HG02938 (cell line): ENCODE measurements around the gene ZBTB24.
"Not testable (repeated sequence)": the region's sequence is repeated elsewhere in the genome, so short reads cannot be mapped to it uniquely, and the experiment has no call there.

Experiments used
- ATAC-seq: cut with Tn5 transposase; IDR thresholded peaks from one replicate; pipeline ENCODE4 v1.9.1; 2021; ENCODE audit warnings: mild to moderate bottlenecking, moderate library complexity; ENCODE audit not compliant: unreplicated experiment

Gene ZBTB24

GRCh38 chr6:109482905-109483734 lies at the start of gene ZBTB24:
TSS of gene ZBTB24 (minus strand) at chr6:109483219. CDS start at chr6:109482026, 1,193 bp downstream.
- peak; percentile 76 for ATAC-seq

DNA sequence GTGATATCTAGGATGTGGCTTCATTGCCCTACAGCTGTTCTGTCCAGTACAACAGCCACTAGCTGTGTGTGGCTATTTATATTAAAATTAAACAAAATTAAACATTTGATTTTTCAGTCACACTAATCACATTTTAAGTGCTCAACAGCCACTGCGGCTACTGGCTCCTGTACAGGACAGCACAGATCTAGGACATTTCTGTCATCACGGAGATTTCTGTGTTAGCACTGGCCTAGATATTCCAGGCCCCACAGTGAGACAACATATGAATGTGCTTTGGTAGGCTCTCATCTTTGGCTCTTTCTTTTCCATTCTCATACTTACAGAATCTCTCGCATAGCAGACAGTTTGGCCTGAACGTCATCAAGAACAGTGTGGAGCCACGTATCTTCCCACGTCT lies 48.4 kb upstream of the ZBTB24 start:
- ATAC-seq, result no peak

DNA sequence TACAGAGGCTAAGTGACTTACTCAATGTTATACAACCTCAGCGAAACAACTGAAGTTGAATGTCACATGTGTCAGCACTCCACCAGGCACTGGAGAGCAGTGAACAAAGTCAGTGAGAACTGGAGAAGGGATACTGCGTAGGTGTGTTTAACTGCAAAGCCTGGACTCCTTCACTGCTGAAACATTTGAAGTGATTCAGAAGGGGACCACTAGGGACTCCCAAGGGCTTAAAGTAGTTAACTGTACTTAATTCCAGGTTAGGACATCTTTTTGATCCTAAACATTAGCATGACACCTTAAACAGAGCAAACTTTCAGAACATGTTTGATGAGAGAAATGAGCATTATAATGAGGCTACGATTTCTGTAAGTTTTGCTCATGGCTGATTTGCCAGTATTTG lies 45.0 kb upstream of the ZBTB24 start:
- ATAC-seq, result no peak

DNA sequence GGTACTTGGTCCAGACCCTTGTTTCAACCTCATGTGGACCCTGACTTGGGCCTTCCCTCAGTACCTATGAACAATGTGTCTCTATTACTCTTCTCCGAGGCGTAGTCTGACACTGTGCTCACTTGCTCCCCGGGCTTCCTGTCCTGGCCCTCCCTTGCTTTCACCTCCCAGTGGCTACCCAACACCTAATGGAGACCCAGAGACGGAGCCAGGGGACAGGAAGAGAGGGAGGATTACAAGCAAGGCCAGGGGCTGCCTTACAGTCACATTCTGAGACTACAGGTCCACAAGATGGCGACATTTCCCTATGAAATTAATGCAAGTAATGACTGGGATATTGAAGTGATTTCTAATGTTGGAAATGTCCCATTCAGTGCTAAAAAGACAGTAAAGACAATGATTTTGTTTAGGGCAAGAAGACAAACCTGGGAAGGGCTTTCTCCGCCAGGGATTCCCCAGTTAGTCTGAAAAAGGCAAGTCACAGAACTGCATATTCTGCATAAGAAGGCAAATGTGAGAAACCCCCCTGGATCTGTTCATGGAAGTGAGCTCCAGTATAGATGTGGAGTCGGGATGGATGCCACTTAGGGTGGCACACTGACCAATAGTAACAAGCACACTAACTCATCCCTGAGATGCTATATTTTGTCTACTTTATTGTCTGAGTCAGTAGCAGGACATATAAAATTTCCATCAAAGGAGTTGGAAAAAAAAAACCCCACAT lies 44.0 kb upstream of the ZBTB24 start:
- no peak for ATAC-seq

- no peak for ATAC-seq
Observed at GRCh38 chr6:109524129-109524528, 41.1 kb upstream of the ZBTB24 start.

- ATAC-seq, result no peak
Observed at GRCh38 chr6:109523478-109523877, 40.5 kb upstream of the ZBTB24 start.

GRCh38 chr6:109521080-109521479 lies 38.1 kb upstream of the ZBTB24 start:
- no peak for ATAC-seq

- not testable (repeated sequence) for ATAC-seq
Observed at GRCh38 chr6:109519647-109520046, 36.6 kb upstream of the ZBTB24 start.

DNA sequence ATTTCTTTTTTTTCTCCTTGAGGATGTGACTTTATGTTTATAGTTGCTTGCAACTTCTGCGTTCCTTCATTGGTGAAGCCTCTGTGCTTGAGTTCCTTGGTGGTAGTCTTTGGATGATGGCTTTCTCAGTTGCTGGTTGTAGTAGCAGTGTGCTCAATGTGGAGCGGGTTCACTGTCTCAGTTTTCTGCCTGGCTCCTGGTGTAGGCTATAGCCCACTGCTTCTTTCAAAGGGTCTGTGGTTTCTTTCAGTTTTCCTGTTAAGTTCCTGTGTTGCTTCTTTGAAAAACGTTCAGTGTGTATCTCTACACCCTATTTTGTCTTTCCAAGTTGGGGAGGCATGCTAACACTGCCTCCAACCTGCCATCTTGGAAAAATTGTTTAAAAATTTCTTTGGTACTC lies 33.9 kb upstream of the ZBTB24 start:
- ATAC-seq, result no peak

- no peak for ATAC-seq
Observed at GRCh38 chr6:109515781-109516409, 32.9 kb upstream of the ZBTB24 start.

DNA sequence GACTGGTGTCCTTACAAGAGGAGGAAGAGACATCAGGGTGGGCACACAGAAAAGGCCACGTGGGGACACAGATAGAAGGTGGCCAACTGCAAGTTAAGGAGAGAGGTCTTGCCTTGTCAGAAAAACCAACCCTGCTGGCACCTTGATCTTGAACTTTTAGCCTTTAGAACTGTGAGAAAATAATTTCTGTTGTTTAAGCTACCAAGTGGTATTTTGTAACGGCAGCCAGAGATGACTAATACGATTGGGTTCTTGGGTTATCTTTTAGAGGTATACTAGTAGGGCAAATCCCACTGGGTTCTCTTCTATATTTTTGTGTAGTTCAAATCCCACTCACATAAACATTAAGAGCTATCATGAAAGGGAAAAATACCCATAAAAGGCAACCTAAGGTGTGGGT lies 31.9 kb upstream of the ZBTB24 start:
- ATAC-seq, result no peak

- ATAC-seq, result no peak
Observed at GRCh38 chr6:109513571-109514071, 30.6 kb upstream of the ZBTB24 start.

DNA sequence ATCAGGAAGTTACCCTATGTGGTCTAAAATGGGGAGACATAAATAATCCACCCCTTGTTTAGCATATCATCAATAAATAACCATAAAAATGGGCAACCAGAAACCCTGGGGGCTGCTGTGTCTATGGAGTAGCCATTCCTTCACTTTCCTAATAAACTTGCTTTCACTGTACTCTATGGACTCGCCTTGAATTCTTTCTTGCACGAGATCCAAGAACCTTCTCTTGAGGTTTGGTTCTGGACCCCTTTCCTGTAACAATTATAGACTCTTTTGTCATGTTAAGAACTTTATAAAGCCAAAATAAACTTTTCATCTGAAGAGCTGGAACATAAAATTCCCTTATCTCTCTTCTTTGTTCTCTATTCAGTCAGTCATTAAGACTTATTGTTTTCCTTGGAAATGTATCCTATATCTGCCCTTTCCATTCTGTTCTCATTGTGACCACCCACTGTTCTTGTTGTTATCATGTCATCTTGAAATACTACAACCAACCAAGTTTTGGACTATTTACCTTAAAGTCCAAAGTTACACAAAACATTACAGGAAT lies 29.3 kb upstream of the ZBTB24 start:
- ATAC-seq, result no peak

DNA sequence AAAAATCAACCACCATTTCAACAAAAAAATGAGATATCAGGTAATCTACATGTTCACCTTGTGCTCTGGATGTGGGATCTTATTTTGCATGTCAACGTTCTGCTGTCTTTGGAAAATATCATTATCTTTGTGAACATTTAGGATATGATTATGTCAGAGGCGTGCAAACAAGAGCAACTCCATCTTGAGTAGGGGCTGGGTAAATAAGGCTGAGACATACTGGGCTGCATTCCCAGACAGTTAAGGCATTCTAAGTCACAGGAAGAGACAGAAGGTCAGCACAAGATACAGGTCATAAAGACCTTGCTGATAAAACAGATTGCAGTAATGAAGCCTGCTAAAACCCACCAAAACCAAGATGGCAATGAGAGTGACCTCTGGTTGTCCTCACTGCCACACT lies 28.8 kb upstream of the ZBTB24 start:
- ATAC-seq, result no peak

GRCh38 chr6:109510358-109510757 lies 27.3 kb upstream of the ZBTB24 start:
- ATAC-seq, result no peak

DNA sequence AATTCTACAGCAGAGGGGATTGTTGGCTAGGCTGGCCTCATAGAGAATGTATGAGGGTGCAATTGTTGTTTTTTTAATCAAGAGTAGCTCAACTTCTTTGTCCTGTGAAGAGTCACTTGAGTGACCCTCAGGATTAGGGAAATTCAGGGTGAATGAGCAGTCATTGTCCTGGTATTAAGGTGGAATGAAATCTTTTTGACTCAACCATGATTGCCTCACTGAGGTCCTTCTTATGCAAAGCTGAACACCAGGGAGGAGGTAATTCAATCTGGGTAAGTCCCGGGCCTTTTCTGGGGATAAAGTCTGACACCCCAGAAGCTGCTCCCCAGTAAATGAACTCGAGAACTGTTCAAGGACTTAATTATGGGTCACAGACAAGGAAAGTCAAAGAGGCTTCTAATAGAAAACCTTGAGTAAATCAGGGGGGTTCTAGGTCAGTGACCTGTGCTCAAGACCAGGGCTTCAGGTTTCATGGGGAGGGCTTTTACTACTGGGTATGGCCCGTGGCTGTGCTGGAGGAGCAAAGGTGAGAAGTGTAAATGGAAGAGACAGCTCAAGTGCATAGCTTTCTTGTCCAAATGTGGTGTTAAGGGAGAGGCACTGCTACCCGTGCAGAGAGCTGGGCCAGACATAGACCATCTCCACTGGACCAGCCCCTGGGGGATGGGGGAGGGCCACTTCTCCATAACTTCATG lies 25.3 kb upstream of the ZBTB24 start:
- no peak for ATAC-seq

DNA sequence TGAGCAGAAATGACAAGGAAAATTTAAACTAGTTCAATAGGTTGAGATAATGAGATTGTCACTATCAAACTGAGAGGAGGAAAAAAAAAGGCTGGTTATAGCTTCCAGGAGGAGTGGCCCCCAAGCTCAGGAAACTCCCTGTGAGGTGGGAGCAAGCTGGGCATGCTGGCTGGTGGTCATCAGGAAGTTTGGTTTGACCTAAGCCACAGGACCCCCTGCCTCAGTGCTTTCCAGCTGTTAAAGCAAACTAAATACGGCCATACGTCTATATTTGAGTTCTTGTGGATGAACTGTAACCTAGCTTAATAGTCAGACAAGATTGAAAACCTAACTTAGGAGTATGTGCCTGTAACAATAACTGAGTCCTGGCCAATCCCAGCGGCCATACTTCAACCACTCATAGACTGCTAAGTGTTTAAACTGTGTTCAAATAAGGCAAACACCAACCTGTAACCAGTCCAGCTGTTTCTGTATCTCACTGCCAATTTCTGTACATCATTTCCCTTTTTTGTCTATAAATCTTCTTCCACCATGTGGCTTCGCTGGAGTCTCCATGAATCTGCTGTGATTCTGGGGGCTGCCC lies 24.6 kb upstream of the ZBTB24 start:
- ATAC-seq, result no peak

- ATAC-seq, result no peak
Observed at GRCh38 chr6:109506841-109507240, 23.8 kb upstream of the ZBTB24 start.

DNA sequence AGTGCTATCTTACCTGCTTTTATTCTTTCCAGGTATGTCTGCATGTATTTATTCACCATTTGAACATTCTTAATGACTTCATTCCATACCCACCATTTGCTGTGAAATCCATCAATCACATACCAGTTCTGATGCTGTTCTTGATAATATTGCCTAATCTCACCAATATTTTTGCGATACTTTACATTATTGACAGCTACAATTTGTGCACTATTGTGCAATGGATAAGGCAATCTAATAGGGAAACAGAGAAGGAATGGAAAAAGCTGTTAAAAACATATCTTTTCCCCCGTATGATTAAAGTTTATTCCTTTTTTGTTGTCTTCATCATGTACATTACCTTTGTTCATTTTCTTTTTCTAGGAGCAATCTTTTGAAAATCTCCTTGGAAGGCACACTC lies 23.3 kb upstream of the ZBTB24 start:
- ATAC-seq, result no peak
